ENCODE data around the gene IL19.

GRCh38 chr1:206846487-206846886, 75.9 kb downstream of the IL19 start:
- TF ChIP-seq CTCF (IDR thresholded peaks at IDR 0.05; ENCODE audit: extremely low read depth in 1 of 2, insufficient read depth in 1 of 2, low read depth in 1 of 2, low read length in 2 of 2) (no peak), EZH2 (IDR thresholded peaks at IDR 0.05; ENCODE audit: borderline replicate concordance, low read depth, low read length, severe bottlenecking) (no peak), POLR2AphosphoS5 (IDR thresholded peaks at IDR 0.05; ENCODE audit: insufficient read depth, low read depth, low read length) (no peak), POLR2A (IDR thresholded peaks at IDR 0.05; ENCODE audit: low read depth, low read length) (no peak), MAX (IDR thresholded peaks at IDR 0.05; ENCODE audit: insufficient read depth, insufficient read length) (no peak), MYC (IDR thresholded peaks at IDR 0.05; ENCODE audit: low read depth, low read length) (no peak), JUN (IDR thresholded peaks at IDR 0.05; ENCODE audit: borderline replicate concordance, insufficient read depth, insufficient read length, low read depth) (no peak), GATA2 (IDR thresholded peaks at IDR 0.05; ENCODE audit: insufficient read depth, insufficient read length, low read depth, low read length) (no peak), FOS (IDR thresholded peaks at IDR 0.05; ENCODE audit: borderline replicate concordance, insufficient read depth, low read length) (no peak)

All from endothelial cell of umbilical vein (primary cell).